Uterus (tissue), 4 donors: ENCODE data around the gene SHFL. TPM values are rescaled to one million over a fixed set of nuclear protein-coding genes. Genes with fewer than 3 reads are reported as not detected.
A peak's percentile ranks its signal among the peaks of the same experiment; 100 is the strongest.

Experiments
- DNase-seq, 2 donors: peaks; one replicate each; pipeline ENCODE4 v3.0.0-alpha.2; 2019 to 2020
- H3K27ac ChIP-seq, 2 donors: fragments of 200-600 bp; sonication (generic); 1 replicate in 1 of 2; 2 replicates in 1 of 2; pipeline ENCODE4 v1.5.1; 2016 to 2018
- H3K27me3 ChIP-seq, 2 donors: fragments of 200-600 bp; sonication (generic); one replicate each; pipeline ENCODE4 v1.5.1; 2018 to 2019; ENCODE audit warnings: control low read depth in 1 of 2
- H3K36me3 ChIP-seq, 2 donors: fragments of 200-600 bp; sonication (generic); one replicate each; pipeline ENCODE4 v1.5.1; 2019; ENCODE audit warnings: control low read depth in 1 of 2
- H3K4me1 ChIP-seq, 2 donors: fragments of 200-600 bp; sonication (generic); one replicate each; pipeline ENCODE4 v1.5.1; 2018 to 2019; ENCODE audit warnings: control low read depth in 1 of 2
- H3K4me3 ChIP-seq, 2 donors: fragments of 200-600 bp; sonication (generic); 1 replicate in 1 of 2; 2 replicates in 1 of 2; pipeline ENCODE4 v1.5.1; 2018 to 2019; ENCODE audit warnings: mild to moderate bottlenecking in 1 of 2
- H3K9me3 ChIP-seq, 2 donors: fragments of 200-600 bp; sonication (generic); one replicate each; pipeline ENCODE4 v1.5.1; 2019; ENCODE audit warnings: control low read depth in 1 of 2
- CTCF ChIP-seq, 4 experiments: fragments of 200-600 bp in 2 of 4; fragments of 450-650 bp in 2 of 4; sonication (generic) in 2 of 4; IDR thresholded peaks; one replicate each; pipeline ENCODE4 v1.5.1; 2016 to 2019; ENCODE audit warnings: antibody characterized with exemption in 4 of 4, mild to moderate bottlenecking in 2 of 4, moderate library complexity in 1 of 4
- POLR2A ChIP-seq, 2 donors: fragments of 450-650 bp; IDR thresholded peaks; one replicate each; pipeline ENCODE4 v1.6.1; 2016; ENCODE audit warnings: antibody characterized with exemption in 2 of 2, mild to moderate bottlenecking in 1 of 2, moderate library complexity in 1 of 2
- intact Hi-C: fragments of 100-400 bp; cut with DNase I; formaldehyde crosslinking; loops from one replicate; pipeline ENCODE4 v1.15.1; 2023; ENCODE audit warnings: low total_unique reads
- total RNA-seq, 4 donors: library from RNA; depleted of rRNA in 3 of 4; stranded (reverse); fragments of >200 nt in 3 of 4; gene quantifications; one replicate each; pipeline versions ENCODE4 v1.1.0 to v1.2.4, GENCODE V29; 2014 to 2023
- donor health status: DM: yes; HTN: yes; CAD: no.

Gene SHFL
- total RNA-seq, 4 donors from 2014 or later: 23.2 to 79.2 (median 44.8) TPM

GRCh38 chr19:10112037-10112761, 26.1 kb downstream of the SHFL start:
- Histone ChIP-seq H3K4me3 (no peak overlapping the region), H3K27ac (no peak overlapping the region), H3K4me1 (no peaks in the 10 kb centered on the region), H3K9me3 (no peaks in the 10 kb centered on the region), H3K36me3 (no peaks in the 10 kb centered on the region), H3K27me3 (no peaks in the 10 kb centered on the region)
- TF ChIP-seq CTCF (IDR thresholded peaks at IDR 0.05): no peak
- no peak for TF ChIP-seq POLR2A (IDR thresholded peaks at IDR 0.05)
- intact Hi-C loops: no loop called here
- DNase-seq: no peak

- DNase-seq: no peak
- no peak overlapping the region for H3K4me3 ChIP-seq
- TF ChIP-seq CTCF (IDR thresholded peaks at IDR 0.05) (peak; percentile 18 to 44 (median 32)), POLR2A (IDR thresholded peaks at IDR 0.05) (no peak)
- no peak overlapping the region for H3K27ac ChIP-seq
- H3K36me3 ChIP-seq: no peaks in the 10 kb centered on the region
- no peaks in the 10 kb centered on the region for H3K27me3 ChIP-seq
- intact Hi-C loops: no loop called here
- H3K4me1 ChIP-seq: no peaks in the 10 kb centered on the region
- H3K9me3 ChIP-seq: no peaks in the 10 kb centered on the region
These were observed 26.9 kb downstream of the SHFL start for GRCh38 chr19:10112895-10113591.

GRCh38 chr19:10113592-10113963, 27.5 kb downstream of the SHFL start:
- Histone ChIP-seq H3K27ac (no peak overlapping the region), H3K36me3 (no peaks in the 10 kb centered on the region), H3K4me1 (no peaks in the 10 kb centered on the region), H3K4me3 (no peak overlapping the region), H3K27me3 (no peaks in the 10 kb centered on the region), H3K9me3 (no peaks in the 10 kb centered on the region)
- no peak for DNase-seq
- TF ChIP-seq POLR2A (IDR thresholded peaks at IDR 0.05): no peak
- TF ChIP-seq CTCF (IDR thresholded peaks at IDR 0.05): no peak
- intact Hi-C loops: no loop called here

GRCh38 chr19:10113964-10114650, 28.0 kb downstream of the SHFL start:
- intact Hi-C loops: no loop called here
- H3K27ac ChIP-seq: no peak overlapping the region
- H3K36me3 ChIP-seq: no peaks in the 10 kb centered on the region
- no peak for DNase-seq
- TF ChIP-seq POLR2A (IDR thresholded peaks at IDR 0.05) (no peak), CTCF (IDR thresholded peaks at IDR 0.05) (no peak)
- H3K4me3 ChIP-seq: no peak overlapping the region
- no peaks in the 10 kb centered on the region for H3K27me3 ChIP-seq
- peaks cover 0 to 5% of the 10 kb centered on the region in 2 donors for H3K4me1 ChIP-seq
- no peaks in the 10 kb centered on the region for H3K9me3 ChIP-seq
